PC-9 (cell line): Measurements from ENCODE around the gene GYS2. TPM values are rescaled to one million over a fixed set of nuclear protein-coding genes. Genes with fewer than 3 reads are reported as not detected.

ENCODE experiments used
- BruUV-seq: library from RNA; stranded (reverse); fragments of 400-500 nt; replicated peaks from 2 replicates; lab custom pipeline; 2021; lab: Mats Ljungman, UMichigan
- CTCF ChIA-PET: fragments of 300-600 bp; sonication (Branson Sonifier 250); formaldehyde crosslinking; loops from one replicate; lab custom pipeline; 2022; ENCODE audit warnings: antibody characterized with exemption; lab: Charles Lee
- POLR2A ChIA-PET: fragments of 300-600 bp; sonication (Branson Sonifier 250); formaldehyde crosslinking; loops from one replicate; lab custom pipeline; 2022; ENCODE audit warnings: antibody characterized with exemption; ENCODE audit not compliant: unreplicated experiment; lab: Charles Lee
- DNase-seq, 2 experiments: peaks; one replicate each; pipeline versions ENCODE4 v3.0.0 to v3.0.0-alpha.2; 2015 to 2022; ENCODE audit warnings: mixed read lengths in 1 of 2
- H2AFZ ChIP-seq: fragments of 200-600 bp; sonication (generic); 2 replicates; pipeline ENCODE4 v1.8.1; 2017; ENCODE audit warnings: antibody characterized with exemption
- H3F3A ChIP-seq: fragments of 200-600 bp; sonication (generic); 2 replicates; pipeline ENCODE4 v1.8.1; 2017; ENCODE audit warnings: antibody characterized with exemption, mild to moderate bottlenecking, low read depth; ENCODE audit not compliant: insufficient read depth
- H3K27ac ChIP-seq: fragments of 200-600 bp; sonication (generic); 2 replicates; pipeline ENCODE4 v1.6.1; 2016; ENCODE audit warnings: mixed run types
- H3K27me3 ChIP-seq: fragments of 200-600 bp; sonication (generic); 2 replicates; pipeline ENCODE4 v1.6.1; 2016; ENCODE audit warnings: low read depth, mixed run types; ENCODE audit not compliant: insufficient read depth
- H3K36me3 ChIP-seq: fragments of 200-600 bp; sonication (generic); 2 replicates; pipeline ENCODE4 v1.6.1; 2016; ENCODE audit warnings: low read depth, mixed run types
- H3K4me1 ChIP-seq: fragments of 200-600 bp; sonication (generic); replicated peaks from 2 replicates; pipeline ENCODE4 v1.6.1; 2016; ENCODE audit warnings: mixed run types; ENCODE audit not compliant: insufficient read depth
- H3K4me2 ChIP-seq: fragments of 200-600 bp; sonication (generic); 2 replicates; pipeline ENCODE4 v1.6.1; 2017; ENCODE audit warnings: mixed run types
- H3K4me3 ChIP-seq: fragments of 200-600 bp; sonication (generic); 2 replicates; pipeline ENCODE4 v1.6.1; 2016; ENCODE audit warnings: mixed run types
- H3K79me2 ChIP-seq: fragments of 200-600 bp; sonication (generic); 2 replicates; pipeline ENCODE4 v1.6.1; 2017; ENCODE audit warnings: low read depth, mixed run types
- H3K9me2 ChIP-seq: fragments of 200-600 bp; sonication (generic); 2 replicates; pipeline ENCODE4 v1.8.1; 2017; ENCODE audit warnings: mild to moderate bottlenecking; ENCODE audit not compliant: insufficient read depth
- H3K9me3 ChIP-seq: fragments of 200-600 bp; sonication (generic); 2 replicates; pipeline ENCODE4 v1.8.1; 2016; ENCODE audit warnings: low read depth; ENCODE audit not compliant: insufficient read depth
- H4K20me1 ChIP-seq: fragments of 200-600 bp; sonication (generic); 2 replicates; pipeline ENCODE4 v1.8.1; 2017; ENCODE audit not compliant: insufficient read depth
- EZH2 ChIP-seq: fragments of 200-600 bp; sonication (generic); IDR thresholded peaks from 2 replicates; pipeline ENCODE4 v1.8.0; 2017; ENCODE audit warnings: antibody characterized with exemption, low read depth
- intact Hi-C: fragments of 100-400 bp; cut with micrococcal nuclease; formaldehyde crosslinking; loops from one replicate; pipeline ENCODE4 v1.10.0; 2022; ENCODE audit not compliant: unreplicated experiment
- total RNA-seq: library from RNA; stranded (reverse); gene quantifications from 2 replicates; pipeline ENCODE4 v1.2.3, GENCODE V29; 2021
- TF ChIP-seq, protein P1 (sequence below): fragments of 200-600 bp; sonication (generic); conservative IDR thresholded peaks from 2 replicates; pipeline ENCODE4 v1.6.1; 2017; ENCODE audit warnings: mixed run types, antibody characterized with exemption, mild to moderate bottlenecking, moderate library complexity

The GYS2 gene
- total RNA-seq, 1 experiment from 2014 or later: not detected

DNA sequence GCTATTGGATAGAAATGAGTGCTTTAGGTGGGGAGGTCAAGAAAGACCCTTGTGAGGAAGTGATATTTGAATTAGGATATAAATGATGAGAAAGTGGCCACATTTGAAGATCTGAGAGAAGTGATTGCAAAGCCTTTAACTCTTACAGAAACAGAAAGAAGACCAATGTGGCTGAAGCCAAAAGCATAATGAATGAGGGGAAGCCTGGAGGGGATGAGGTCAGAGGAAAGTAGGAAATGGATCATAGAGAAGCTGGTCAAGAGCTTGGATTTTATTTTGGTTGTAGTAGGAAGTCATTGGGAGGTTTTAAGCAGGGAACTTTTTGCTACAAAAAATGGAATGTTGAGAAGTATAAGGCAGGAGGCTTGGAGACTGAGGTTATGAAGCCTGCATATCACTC is 3.5 kb upstream of the GYS2 start:
- Histone ChIP-seq H4K20me1 (no peaks in the 10 kb centered on the region), H3K4me2 (no peak overlapping the region), H2AFZ (no peak overlapping the region; the same call in 1 of the 2 replicates), H3K4me1 (no peaks in the 10 kb centered on the region), H3K79me2 (no peaks in the 10 kb centered on the region), H3K27me3 (no peaks in the 10 kb centered on the region), H3K27ac (no peak overlapping the region), H3K9me3 (no peaks in the 10 kb centered on the region), H3F3A (no peaks in the 10 kb centered on the region), H3K4me3 (no peak overlapping the region), H3K36me3 (no peaks in the 10 kb centered on the region), H3K9me2 (no peaks in the 10 kb centered on the region)
- ChIA-PET CTCF (no interaction called here), POLR2A (no interaction called here)
- BruUV-seq: no TSS peak
- TF ChIP-seq, protein P1, sequence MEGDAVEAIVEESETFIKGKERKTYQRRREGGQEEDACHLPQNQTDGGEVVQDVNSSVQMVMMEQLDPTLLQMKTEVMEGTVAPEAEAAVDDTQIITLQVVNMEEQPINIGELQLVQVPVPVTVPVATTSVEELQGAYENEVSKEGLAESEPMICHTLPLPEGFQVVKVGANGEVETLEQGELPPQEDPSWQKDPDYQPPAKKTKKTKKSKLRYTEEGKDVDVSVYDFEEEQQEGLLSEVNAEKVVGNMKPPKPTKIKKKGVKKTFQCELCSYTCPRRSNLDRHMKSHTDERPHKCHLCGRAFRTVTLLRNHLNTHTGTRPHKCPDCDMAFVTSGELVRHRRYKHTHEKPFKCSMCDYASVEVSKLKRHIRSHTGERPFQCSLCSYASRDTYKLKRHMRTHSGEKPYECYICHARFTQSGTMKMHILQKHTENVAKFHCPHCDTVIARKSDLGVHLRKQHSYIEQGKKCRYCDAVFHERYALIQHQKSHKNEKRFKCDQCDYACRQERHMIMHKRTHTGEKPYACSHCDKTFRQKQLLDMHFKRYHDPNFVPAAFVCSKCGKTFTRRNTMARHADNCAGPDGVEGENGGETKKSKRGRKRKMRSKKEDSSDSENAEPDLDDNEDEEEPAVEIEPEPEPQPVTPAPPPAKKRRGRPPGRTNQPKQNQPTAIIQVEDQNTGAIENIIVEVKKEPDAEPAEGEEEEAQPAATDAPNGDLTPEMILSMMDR: 0 out of 2 replicates have a peak, but pooled peaks have one; percentile 4
- no peak for TF ChIP-seq EZH2
- intact Hi-C loops: no loop called here
- no peak for DNase-seq

DNA sequence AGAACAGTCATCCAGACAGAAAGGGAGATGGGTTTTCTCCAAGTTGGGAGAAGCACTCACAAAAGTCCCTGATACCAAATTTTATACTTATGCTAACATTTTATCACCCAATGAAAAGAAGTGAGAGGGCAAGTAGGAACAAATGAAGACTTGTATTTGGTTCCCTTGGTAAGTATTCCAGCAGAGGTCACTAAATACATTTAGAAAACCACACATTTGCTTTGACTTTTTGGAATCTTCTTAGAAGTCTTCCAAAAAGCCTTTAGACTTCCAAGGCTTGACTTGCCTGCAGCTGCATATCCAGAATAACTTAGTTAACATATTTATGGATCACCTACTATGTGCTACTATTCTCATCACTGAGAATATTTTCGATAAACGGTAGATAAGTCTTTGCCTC is 3.1 kb upstream of the GYS2 start:
- Histone ChIP-seq H3K4me1 (no peaks in the 10 kb centered on the region), H3F3A (no peaks in the 10 kb centered on the region), H3K27me3 (no peaks in the 10 kb centered on the region), H3K27ac (no peak overlapping the region), H4K20me1 (no peaks in the 10 kb centered on the region), H2AFZ (no peak overlapping the region), H3K4me3 (no peak overlapping the region), H3K4me2 (no peak overlapping the region), H3K9me3 (no peaks in the 10 kb centered on the region), H3K79me2 (no peaks in the 10 kb centered on the region), H3K9me2 (no peaks in the 10 kb centered on the region), H3K36me3 (no peaks in the 10 kb centered on the region)
- ChIA-PET POLR2A (no interaction called here), CTCF (no interaction called here)
- intact Hi-C loops: loop anchor here (1.0 kb wide), 1 partner anchor 73 kb away; no protein-coding TSS in a partner anchor
- TF ChIP-seq, protein P1: peak; percentile 44; the same call in 1 of the 2 replicates
- TF ChIP-seq EZH2: no peak
- no peak for DNase-seq
- BruUV-seq: no TSS peak

GRCh38 chr12:21606175-21606574 is 1.5 kb upstream of the GYS2 start:
- intact Hi-C loops: no loop called here
- Histone ChIP-seq H3K36me3 (no peaks in the 10 kb centered on the region), H3K4me2 (no peak overlapping the region), H3K27ac (no peak overlapping the region), H3K4me3 (no peak overlapping the region), H3K9me2 (no peaks in the 10 kb centered on the region), H3F3A (no peaks in the 10 kb centered on the region), H3K27me3 (no peaks in the 10 kb centered on the region), H4K20me1 (no peaks in the 10 kb centered on the region), H3K9me3 (no peaks in the 10 kb centered on the region), H3K4me1 (no peaks in the 10 kb centered on the region), H3K79me2 (no peaks in the 10 kb centered on the region), H2AFZ (no peak overlapping the region)
- no peak for DNase-seq
- ChIA-PET POLR2A (no interaction called here), CTCF (no interaction called here)
- no TSS peak for BruUV-seq
- TF ChIP-seq EZH2: no peak
- TF ChIP-seq, protein P1: no peak
